SK-N-MC (cell line): ENCODE data around the gene CAND1.

ENCODE experiments used
- DNase-seq: peaks from one replicate; pipeline ENCODE4 v3.0.0-alpha.2; 2011; ENCODE audit warnings: low read depth, low spot score
- H3K27ac ChIP-seq: fragments of 200-600 bp; sonication (generic); 2 replicates; pipeline ENCODE4 v1.5.1; 2016; ENCODE audit warnings: mixed run types
- H3K36me3 ChIP-seq: fragments of 200-600 bp; sonication (generic); 2 replicates; pipeline ENCODE4 v1.6.1; 2017; ENCODE audit warnings: antibody characterized with exemption, low read length, mixed read lengths; ENCODE audit not compliant: insufficient read depth
- H3K4me3 ChIP-seq: fragments of 200-600 bp; sonication (generic); 2 replicates; pipeline ENCODE4 v1.5.1; 2016
- H3K9ac ChIP-seq: fragments of 200-600 bp; sonication (generic); 2 replicates; pipeline ENCODE4 v1.8.0; 2017; ENCODE audit warnings: mixed run types, mixed read lengths; ENCODE audit not compliant: insufficient read length
- H3K9me3 ChIP-seq: fragments of 200-600 bp; sonication (generic); 2 replicates; pipeline ENCODE4 v1.6.1; 2017; ENCODE audit warnings: low read depth, mild to moderate bottlenecking, antibody characterized with exemption, low read length, moderate library complexity, mixed read lengths
- EZH2 ChIP-seq: fragments of 200-600 bp; sonication (generic); IDR thresholded peaks from one replicate; pipeline ENCODE4 v1.6.1; 2017; ENCODE audit warnings: antibody characterized with exemption
- FOXP2 ChIP-seq: optimal IDR thresholded peaks from 2 replicates; pipeline ENCODE3; 2011; ENCODE audit warnings: mild to moderate bottlenecking, moderate library complexity; ENCODE audit not compliant: insufficient read depth; ENCODE audit errors: extremely low read length, control extremely low read depth
- POLR2AphosphoS5 ChIP-seq: IDR thresholded peaks from 2 replicates; pipeline ENCODE4 v1.6.1; 2012; ENCODE audit warnings: mild to moderate bottlenecking, low read depth, low read length, borderline replicate concordance

CAND1 gene

DNA sequence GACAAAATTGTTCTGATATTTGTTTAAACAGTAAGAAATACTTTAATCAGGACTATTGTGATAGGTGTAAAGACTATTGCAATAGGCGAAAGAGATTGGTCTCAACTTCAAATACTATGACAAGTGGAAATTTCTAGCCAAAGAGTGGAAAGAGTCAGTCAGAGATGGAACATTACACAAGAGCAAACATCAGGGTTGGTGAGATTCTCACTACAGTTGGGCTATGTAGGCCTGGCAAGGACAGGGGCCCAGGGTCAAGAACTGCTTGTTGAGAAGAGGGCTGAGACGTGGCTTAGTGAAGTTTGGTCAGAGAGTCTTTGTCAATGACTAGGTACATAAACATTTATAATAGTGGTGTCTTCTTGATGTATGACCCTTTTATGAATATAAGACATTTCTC is 19.4 kb downstream of the CAND1 start:
- no peak for DNase-seq
- Histone ChIP-seq H3K4me3 (no peak overlapping the region), H3K27ac (no peak overlapping the region), H3K36me3 (peaks cover 87% of the 10 kb centered on the region), H3K9me3 (no peaks in the 10 kb centered on the region), H3K9ac (no peak overlapping the region)
- no peak for TF ChIP-seq EZH2
- no peak for TF ChIP-seq FOXP2
- no peak for TF ChIP-seq POLR2AphosphoS5

DNA sequence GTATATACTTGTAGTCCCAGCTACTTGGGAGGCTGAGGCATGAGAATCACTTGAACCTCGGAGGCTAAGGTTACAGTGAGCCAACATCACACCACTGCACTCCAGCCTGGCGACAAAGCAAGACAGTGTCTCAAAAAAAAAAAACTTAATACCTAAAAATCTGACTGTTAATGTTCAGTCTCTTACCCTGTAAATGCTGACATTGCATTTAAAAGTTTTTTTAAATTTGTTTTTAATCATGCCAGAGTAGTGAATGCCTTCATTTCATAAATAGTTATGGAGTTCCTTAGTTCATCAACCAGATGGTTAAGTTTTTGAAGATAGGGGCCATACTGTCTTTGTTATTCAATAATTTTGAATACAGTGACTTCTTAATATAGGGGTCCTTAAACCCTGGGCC is 21.2 kb downstream of the CAND1 start:
- no peak overlapping the region for H3K27ac ChIP-seq
- H3K9me3 ChIP-seq = no peaks in the 10 kb centered on the region
- peaks cover 82% of the 10 kb centered on the region for H3K36me3 ChIP-seq
- no peak overlapping the region for H3K4me3 ChIP-seq
- no peak overlapping the region for H3K9ac ChIP-seq
- no peak for TF ChIP-seq EZH2
- no peak for TF ChIP-seq POLR2AphosphoS5
- no peak for TF ChIP-seq FOXP2
- no peak for DNase-seq

DNA sequence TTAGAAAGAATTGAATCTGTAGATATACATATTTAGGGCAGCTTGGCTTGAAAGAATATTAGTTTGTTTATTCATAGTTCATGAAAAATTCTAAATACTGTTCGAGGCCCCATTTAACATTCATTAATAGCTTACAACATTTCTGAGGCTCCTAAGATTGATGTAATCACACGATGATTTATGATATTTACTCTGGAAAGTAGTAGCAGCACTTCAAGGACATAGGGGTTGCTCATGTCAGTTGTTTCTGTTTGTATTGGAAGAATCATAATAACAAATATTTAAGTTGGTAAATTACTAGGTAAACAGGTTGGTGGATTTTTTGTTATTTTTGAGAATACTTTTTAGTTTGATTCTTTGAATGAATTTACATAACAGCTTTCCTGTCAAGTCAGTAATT is 30.4 kb downstream of the CAND1 start:
- H3K27ac ChIP-seq = no peak overlapping the region
- no peak overlapping the region for H3K9ac ChIP-seq
- H3K9me3 ChIP-seq = no peaks in the 10 kb centered on the region
- no peak for DNase-seq
- H3K36me3 ChIP-seq = peaks cover 92% of the 10 kb centered on the region
- no peak overlapping the region for H3K4me3 ChIP-seq
- no peak for TF ChIP-seq POLR2AphosphoS5
- no peak for TF ChIP-seq FOXP2
- TF ChIP-seq EZH2 = no peak

DNA sequence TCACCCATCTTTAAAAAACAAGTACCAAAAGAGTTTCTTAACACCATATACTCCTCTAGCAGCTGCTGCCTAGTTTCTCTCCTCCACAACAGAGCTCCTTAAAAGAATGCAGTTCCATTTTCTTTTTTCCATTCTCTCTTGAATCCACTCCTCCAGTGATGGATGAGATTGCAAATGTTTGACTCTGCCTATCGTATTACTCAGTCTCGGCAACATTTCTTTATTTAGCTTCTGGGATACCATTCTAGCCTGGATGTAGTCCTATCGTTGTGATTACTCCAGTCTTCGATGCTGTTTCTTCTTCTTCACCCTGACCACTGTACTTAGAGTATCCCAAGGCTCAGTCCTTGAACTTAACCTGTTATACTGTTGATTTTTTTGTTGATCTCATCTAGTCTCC is 30.8 kb downstream of the CAND1 start:
- no peak overlapping the region for H3K9ac ChIP-seq
- peaks cover 92% of the 10 kb centered on the region for H3K36me3 ChIP-seq
- no peak for DNase-seq
- TF ChIP-seq EZH2 = no peak
- no peak for TF ChIP-seq FOXP2
- no peak for TF ChIP-seq POLR2AphosphoS5
- H3K9me3 ChIP-seq = no peaks in the 10 kb centered on the region
- H3K4me3 ChIP-seq = no peak overlapping the region
- no peak overlapping the region for H3K27ac ChIP-seq

DNA sequence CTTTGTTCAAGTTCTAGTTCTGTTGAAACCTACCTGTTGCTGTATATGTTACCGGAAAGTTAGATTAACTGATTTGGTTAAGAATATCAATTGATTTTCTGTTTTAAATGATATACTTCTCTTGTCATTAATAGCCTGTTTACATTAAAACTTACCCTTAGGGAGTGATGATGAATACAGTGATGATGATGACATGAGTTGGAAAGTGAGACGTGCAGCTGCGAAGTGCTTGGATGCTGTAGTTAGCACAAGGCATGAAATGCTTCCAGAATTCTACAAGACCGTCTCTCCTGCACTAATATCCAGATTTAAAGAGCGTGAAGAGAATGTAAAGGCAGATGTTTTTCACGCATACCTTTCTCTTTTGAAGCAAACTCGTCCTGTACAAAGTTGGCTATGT is 33.0 kb downstream of the CAND1 start:
- no peak for TF ChIP-seq FOXP2
- TF ChIP-seq POLR2AphosphoS5 = no peak
- TF ChIP-seq EZH2 = no peak
- no peak for DNase-seq
- Histone ChIP-seq H3K27ac (no peak overlapping the region), H3K4me3 (no peak overlapping the region), H3K9ac (no peak overlapping the region), H3K36me3 (peaks cover 95% of the 10 kb centered on the region), H3K9me3 (no peaks in the 10 kb centered on the region)

DNA sequence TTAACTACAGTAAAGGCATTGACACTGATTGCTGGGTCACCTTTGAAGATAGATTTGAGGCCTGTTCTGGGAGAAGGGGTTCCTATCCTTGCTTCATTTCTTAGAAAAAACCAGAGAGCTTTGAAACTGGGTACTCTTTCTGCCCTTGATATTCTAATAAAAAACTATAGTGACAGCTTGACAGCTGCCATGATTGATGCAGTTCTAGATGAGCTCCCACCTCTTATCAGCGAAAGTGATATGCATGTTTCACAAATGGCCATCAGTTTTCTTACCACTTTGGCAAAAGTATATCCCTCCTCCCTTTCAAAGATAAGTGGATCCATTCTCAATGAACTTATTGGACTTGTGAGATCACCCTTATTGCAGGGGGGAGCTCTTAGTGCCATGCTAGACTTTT is 36.4 kb downstream of the CAND1 start:
- no peak overlapping the region for H3K4me3 ChIP-seq
- H3K9ac ChIP-seq = no peak overlapping the region
- no peak for TF ChIP-seq FOXP2
- no peak for TF ChIP-seq POLR2AphosphoS5
- TF ChIP-seq EZH2 = no peak
- H3K9me3 ChIP-seq = no peaks in the 10 kb centered on the region
- H3K36me3 ChIP-seq = peaks cover 95% of the 10 kb centered on the region
- H3K27ac ChIP-seq = no peak overlapping the region
- no peak for DNase-seq

DNA sequence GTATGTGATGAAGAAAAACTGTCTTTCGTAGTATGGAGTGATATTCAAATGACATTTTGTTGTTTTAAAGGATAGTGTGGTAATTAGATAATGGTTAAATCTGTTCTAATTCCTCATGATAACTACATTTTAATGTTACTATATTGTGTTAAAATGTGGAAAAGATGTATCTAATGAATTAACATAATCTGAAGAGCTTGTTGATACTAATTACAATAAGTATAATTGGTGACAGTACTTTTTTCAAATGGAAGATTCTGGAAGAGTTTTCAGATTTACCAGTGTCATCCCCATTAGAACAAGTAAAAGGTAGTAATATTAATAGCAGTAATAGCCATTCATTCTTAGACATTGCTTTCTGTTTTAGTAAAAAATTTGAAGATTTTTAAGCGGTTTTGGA is 37.6 kb downstream of the CAND1 start:
- Histone ChIP-seq H3K4me3 (no peak overlapping the region), H3K36me3 (peaks cover 97% of the 10 kb centered on the region), H3K9ac (no peak overlapping the region), H3K9me3 (no peaks in the 10 kb centered on the region), H3K27ac (no peak overlapping the region)
- TF ChIP-seq FOXP2 = no peak
- TF ChIP-seq POLR2AphosphoS5 = no peak
- DNase-seq = no peak

DNA sequence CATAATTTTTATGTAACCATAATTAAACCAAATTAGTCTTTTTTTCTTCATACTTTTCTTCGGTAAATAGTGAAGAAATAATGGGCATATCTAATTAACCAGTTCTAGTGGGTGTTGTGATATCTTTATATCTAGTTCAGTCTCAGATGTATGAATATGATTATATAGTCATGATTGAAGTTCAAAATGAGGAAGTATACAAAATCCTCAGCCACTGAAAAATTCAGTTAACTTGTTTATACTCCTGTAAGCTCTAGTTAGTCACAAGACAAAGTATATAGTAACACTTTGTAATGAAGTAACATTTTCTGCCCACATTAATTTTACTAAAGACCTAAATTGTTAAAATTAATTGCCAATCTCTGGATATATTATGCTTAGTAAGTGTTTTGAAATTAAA is 46.5 kb downstream of the CAND1 start:
- no peak for DNase-seq
- H3K9ac ChIP-seq = no peak overlapping the region
- H3K36me3 ChIP-seq = peaks cover 95% of the 10 kb centered on the region
- H3K9me3 ChIP-seq = no peaks in the 10 kb centered on the region
- no peak for TF ChIP-seq POLR2AphosphoS5
- no peak overlapping the region for H3K4me3 ChIP-seq
- no peak overlapping the region for H3K27ac ChIP-seq

DNA sequence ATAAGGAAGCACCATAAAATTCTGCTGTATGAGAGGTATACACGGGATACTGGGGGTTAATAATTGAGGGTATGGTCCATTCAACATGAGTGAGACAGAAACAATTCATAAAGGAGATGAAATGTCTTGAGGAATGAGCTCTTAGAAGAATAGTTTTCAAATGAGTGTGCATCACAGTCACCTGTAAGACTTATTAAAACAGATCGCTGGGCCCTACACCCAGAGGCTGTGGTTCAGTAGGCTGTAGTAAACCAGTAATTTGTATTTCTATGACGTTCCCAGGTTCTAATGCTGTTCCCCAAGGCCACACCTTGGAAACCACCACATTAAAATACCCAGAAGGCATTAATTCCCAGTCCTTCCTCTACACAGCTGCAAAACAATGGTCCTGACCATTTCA is 49.6 kb downstream of the CAND1 start:
- Histone ChIP-seq H3K4me3 (no peak overlapping the region), H3K9ac (no peak overlapping the region), H3K9me3 (no peaks in the 10 kb centered on the region), H3K27ac (no peak overlapping the region), H3K36me3 (peaks cover 84% of the 10 kb centered on the region)
- TF ChIP-seq EZH2 (no peak), POLR2AphosphoS5 (no peak), FOXP2 (no peak)
- no peak for DNase-seq
